HG03457 (cell line): Measurements from ENCODE around the gene ADD1.

Experiments used
- ATAC-seq: cut with Tn5 transposase; IDR thresholded peaks from one replicate; pipeline ENCODE4 v1.9.1; 2021; ENCODE audit warnings: moderate number of reproducible peaks; ENCODE audit not compliant: unreplicated experiment

ADD1 gene

GRCh38 chr4:2834001-2834921 lies 9.4 kb upstream of the ADD1 start:
- no peak for ATAC-seq

DNA sequence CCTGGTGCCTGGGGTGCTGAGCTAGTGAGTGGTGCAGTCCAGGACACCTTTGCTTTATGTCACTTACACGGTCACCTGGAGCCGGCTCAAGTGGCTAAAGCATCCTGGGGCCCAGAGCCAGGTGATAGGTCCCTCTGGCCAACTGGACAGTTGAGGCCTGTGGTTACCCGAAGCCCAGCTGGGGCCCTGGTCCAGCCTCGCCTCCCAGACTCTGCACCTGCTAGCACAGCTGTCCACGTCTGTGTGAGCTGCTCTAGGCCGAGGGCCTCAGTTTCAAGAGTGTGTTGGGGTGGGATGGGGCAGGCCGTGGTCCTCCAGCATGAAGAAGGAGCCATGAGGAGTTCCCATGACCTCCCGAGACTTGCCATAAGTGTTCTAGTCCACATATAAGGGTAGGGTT lies 7.7 kb upstream of the ADD1 start:
- ATAC-seq: no peak

GRCh38 chr4:2836391-2836859 lies 7.2 kb upstream of the ADD1 start:
- ATAC-seq: no peak

- ATAC-seq: no peak
Observed at GRCh38 chr4:2837110-2837903, 6.3 kb upstream of the ADD1 start.

DNA sequence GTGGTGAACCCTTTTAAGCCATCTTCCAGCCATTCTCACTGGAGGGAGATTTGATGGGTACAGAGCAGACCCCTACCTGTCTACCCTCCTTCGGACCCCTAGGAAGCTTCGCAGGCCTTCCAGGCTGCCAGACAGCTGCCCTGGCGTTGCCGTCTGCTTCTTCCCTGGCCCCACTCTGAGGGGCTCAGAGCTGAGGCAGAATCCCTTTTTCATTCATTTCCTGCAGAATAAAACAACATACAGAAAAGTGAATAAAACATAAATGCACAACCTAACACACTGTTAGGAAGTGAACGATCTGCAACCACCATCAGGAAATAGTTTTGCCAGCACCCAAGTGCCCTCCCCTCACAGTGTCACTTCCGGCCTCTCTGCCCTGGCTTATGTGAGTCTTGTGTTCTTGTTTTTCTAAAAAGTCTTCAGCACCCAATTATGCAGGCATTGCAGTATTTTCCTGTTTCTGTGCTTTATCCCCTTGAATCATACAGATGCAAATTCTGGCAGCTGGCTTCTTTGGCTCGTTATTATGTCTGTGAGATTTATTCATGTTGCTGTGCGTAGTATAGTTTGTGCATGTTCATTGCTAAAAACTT lies 5.6 kb upstream of the ADD1 start:
- no peak for ATAC-seq

DNA sequence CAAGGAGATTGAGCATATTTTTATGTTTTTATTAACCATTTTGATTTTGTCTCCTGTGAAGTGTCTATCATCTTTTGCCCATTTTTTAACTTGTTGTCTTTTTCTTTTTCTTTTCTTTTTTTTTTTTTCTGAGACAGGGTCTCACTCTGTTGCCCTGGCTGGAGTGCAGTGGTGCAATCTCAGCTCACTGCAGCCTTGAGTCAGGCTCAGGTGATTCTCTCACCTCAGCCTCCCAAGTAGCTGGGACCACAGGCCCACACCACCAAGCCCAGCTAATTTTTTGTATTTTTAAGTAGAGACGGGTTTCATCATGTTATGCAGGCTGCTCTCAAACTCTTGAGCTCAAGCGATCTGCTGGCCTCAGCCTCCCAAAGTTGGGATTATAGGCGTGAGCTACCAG lies 4.6 kb upstream of the ADD1 start:
- ATAC-seq: no peak

DNA sequence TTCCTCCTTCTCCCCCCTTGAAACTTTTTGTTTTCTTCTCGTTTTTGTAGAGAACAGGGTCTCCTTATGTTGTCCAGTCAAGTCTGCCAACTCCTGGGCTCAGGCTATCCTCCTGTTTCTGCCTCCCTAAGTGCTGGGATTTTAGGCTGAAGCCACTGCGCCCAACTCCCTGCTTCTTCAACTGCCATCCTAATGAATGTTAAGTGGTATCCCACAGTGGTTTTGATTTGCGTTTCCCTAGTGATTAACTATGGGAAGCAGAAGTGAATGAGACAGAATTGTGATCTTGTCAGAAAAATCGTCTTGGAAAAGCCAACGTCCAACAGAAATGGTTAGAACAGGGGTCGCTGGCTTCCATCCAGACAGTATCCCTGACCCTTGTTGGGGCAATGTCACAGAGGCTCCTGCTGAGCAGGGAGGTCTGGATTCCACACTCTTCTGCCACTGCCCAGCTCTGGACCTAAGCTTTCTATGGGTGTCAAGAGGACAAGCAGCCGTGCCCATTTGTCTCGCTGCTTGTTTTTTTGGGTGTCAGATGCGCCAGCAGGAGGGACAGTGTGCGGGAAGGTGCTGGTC lies 869 bp upstream of the ADD1 start:
- ATAC-seq: no peak

GRCh38 chr4:2843941-2844584 lies 419 bp downstream of the ADD1 start:
- ATAC-seq: peak; percentile 23

DNA sequence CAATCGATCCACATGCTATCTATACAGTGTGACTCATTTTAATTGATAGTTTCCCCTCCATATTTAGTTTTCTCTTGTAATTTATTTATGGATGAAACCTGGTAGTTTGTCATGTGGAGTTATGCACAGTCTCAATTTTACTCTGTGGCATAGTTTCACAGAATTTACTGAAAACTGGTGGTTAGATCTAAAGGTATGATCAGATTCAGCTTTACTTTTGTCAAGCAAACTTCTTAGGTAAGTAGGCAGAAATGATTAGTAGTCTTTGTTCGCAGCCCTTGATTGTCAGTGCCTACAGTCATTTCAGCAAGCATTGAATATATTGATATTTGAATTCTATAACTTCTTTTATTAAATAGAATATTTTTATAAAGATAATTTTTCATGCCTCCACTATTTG lies 2.5 kb downstream of the ADD1 start:
- no peak for ATAC-seq

GRCh38 chr4:2847302-2847871 lies 3.7 kb downstream of the ADD1 start:
- no peak for ATAC-seq

DNA sequence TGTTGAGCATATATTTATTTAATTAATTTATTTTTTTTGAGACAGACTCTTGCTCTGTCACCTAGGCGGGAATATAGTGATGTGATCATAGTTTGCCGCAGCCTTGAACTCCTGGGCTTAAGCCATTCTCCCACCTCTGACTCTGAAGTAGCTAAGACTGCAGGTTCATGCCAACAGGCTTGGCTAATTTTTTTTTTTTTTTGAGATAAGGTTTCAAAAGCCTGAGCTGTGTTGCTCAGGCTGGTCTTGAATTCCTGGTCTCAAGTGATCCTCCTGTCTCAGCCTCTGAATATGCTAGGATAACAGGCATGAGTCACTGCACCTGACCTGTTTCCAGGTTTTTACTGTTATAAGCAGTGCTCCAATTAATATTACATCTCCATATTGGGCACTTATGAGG lies 4.8 kb downstream of the ADD1 start:
- ATAC-seq: no peak

- ATAC-seq: no peak
Observed at GRCh38 chr4:2849267-2850152, 5.9 kb downstream of the ADD1 start.

- no peak for ATAC-seq
Observed at GRCh38 chr4:2850966-2851798, 7.5 kb downstream of the ADD1 start.

DNA sequence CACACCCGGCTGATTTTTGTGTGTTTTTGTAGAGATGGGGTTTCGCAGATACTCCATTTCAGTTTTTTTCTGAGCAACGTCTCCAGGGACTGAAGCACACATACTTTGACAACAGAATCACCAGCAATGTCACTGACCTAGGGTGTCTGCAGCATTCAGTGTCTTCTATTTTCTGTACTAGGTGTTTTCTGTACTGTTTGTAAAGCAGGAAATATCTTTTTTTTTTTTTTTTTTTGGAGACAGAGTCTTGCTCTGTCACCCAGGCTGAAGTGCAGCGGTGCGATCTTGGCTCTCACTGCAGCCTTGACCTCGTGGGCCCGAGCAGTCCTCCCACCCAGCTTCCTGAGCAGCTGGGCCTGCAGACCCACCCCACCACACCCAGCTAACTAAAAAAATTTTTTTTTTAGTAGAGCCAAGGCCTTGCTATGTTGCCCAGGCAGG lies 8.9 kb downstream of the ADD1 start:
- no peak for ATAC-seq

DNA sequence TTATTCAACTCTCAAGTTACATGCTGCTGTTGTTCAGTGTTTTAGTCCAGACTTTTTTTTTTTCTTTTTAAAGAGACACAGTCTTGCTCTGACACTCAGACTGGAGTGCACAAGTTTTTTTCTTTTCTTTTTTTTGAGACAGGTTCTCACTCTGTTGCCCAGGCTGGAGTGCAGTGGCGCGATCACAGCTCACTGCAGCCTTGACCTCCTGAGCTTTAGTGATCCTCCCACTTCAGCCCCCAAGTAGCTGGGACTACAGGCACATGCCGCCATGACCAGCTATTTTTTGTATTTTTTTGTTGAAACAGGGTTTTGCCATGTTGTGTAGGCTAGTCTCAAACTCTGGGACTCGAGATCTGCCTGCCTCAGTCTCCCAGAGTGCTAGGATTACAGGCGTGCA lies 11.9 kb downstream of the ADD1 start:
- ATAC-seq: no peak

DNA sequence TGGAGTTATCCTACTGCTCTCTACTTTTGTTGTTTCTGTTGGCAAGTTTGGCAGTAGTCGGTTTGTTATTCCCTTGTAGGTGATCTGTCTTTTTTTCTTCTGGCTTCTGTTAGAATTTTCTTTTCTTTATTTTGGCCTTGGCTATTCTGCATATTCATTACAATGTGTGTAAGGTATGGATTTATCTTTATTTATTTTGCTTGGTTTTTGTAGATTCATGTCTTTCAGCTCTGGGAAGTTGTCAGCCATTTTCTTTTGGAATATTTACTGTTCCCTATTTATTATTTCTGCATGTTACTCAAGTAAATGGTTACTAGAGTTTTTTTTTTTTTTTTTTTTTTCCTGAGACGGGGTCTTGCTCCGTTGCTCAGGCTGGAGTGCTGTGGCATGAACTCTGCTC lies 12.6 kb downstream of the ADD1 start:
- no peak for ATAC-seq

- no peak for ATAC-seq
Observed at GRCh38 chr4:2857349-2857927, 13.8 kb downstream of the ADD1 start.
